K562 (cell line): Measurements from ENCODE around the gene HLA-DPA1. TPM values are rescaled to one million over a fixed set of nuclear protein-coding genes. Genes with fewer than 3 reads are reported as not detected.
A peak's percentile ranks its signal among the peaks of the same experiment; 100 is the strongest.

Source experiments
- CEBPG ChIP-seq, 3 experiments: fragments of 200-800 bp in 1 of 3; sonication (Bioruptor generic) in 1 of 3; sonication (generic) in 1 of 3; formaldehyde crosslinking in 1 of 3; IDR thresholded peaks in 2 of 3; conservative IDR thresholded peaks in 1 of 3; 2 replicates each; pipeline versions ENCODE4 v1.6.1 to v1.8.0; 2016 to 2022; ENCODE audit warnings: missing compliant biosample characterization in 2 of 3, missing genetic modification characterization in 2 of 3, mild to moderate bottlenecking in 1 of 3, missing genetic modification reagents in 1 of 3
- CHAMP1 ChIP-seq: fragments of 450-650 bp; IDR thresholded peaks from 2 replicates; pipeline ENCODE4 v1.6.1; 2016; ENCODE audit warnings: mild to moderate bottlenecking
- RFX1 ChIP-seq: fragments of 450-650 bp; IDR thresholded peaks from 2 replicates; pipeline ENCODE4 v1.6.1; 2016; ENCODE audit warnings: mild to moderate bottlenecking, moderate library complexity
- TSHZ1 ChIP-seq: fragments of 250-450 bp; sonication (Bioruptor Pico); IDR thresholded peaks from 2 replicates; pipeline ENCODE4 v1.4.0; 2020; ENCODE audit warnings: mild to moderate bottlenecking, moderate library complexity
- YBX1 ChIP-seq: fragments of 450-650 bp; IDR thresholded peaks from 2 replicates; pipeline ENCODE4 v1.7.1; 2016; ENCODE audit warnings: mild to moderate bottlenecking
- ZNF79 ChIP-seq: fragments of 250-450 bp; sonication (Bioruptor Pico); IDR thresholded peaks from 2 replicates; pipeline ENCODE4 v1.4.0; 2020; ENCODE audit warnings: low read depth, mild to moderate bottlenecking, moderate library complexity
- polyA plus RNA-seq, 8 experiments: library from polyadenylated mRNA; depleted of rRNA in 4 of 8; stranded (reverse) in 5 of 8; unstranded in 3 of 8; fragments of >200 nt; fragmentation: Nextera tagmentation in 2 of 8; fragmentation: Illumina TruSeq in 1 of 8; extraction: Ambion mirVana in 2 of 8; extraction: Trizol in 1 of 8; gene quantifications; 2 replicates each; pipeline versions ENCODE4 v1.2.1 to v1.2.3, GENCODE V29; 2011 to 2014; ENCODE audit warnings: inconsistent platforms in 1 of 8, missing spikeins in 1 of 8
- total RNA-seq, 7 experiments: library from RNA; depleted of rRNA in 6 of 7; stranded (reverse); fragments of >200 nt in 6 of 7; fragmentation: Illumina TruSeq in 2 of 7; extraction: Trizol in 2 of 7; gene quantifications; 2 replicates each; pipeline versions ENCODE4 v1.2.1 to v1.2.3, GENCODE V29; 2011 to 2021; ENCODE audit warnings: low replicate concordance in 1 of 7

The HLA-DPA1 gene
- total and polyA plus RNA-seq, 9 of the 15 experiments (the other 6 are each of a cell fraction or from before 2014, with no cell fraction given), result 0.23 to 0.93 (median 0.55) TPM

GRCh38 chr6:33017018-33017417 lies 56.4 kb downstream of the HLA-DPA1 start (continued):
- TF ChIP-seq TSHZ1 (CRISPR knock-in tag) (no peak), ZNF79 (CRISPR knock-in tag) (no peak), RFX1 (no peak), YBX1 (no peak), CHAMP1 (no peak), CEBPG (CRISPR knock-in tag; IDR thresholded peaks at IDR 0.05) (no peak), CEBPG (tag; conservative IDR thresholded peaks at IDR 0.05 in 1 of 2, IDR thresholded peaks at IDR 0.05 in 1 of 2) (peak; percentile 46 to 88; a peak in 3 of 4 replicates)
